OCI-LY3 (cell line): Measurements from ENCODE around the gene COMT.
A peak's percentile ranks its signal among the peaks of the same experiment; 100 is the strongest.

Experiments used
- H2AFZ ChIP-seq: fragments of 200-600, 300-600 bp; shearing (Covaris generic); 2 replicates; pipeline ENCODE4 v1.6.0; 2014; ENCODE audit warnings: antibody characterized with exemption, low read depth, low read length
- H3K27ac ChIP-seq: fragments of 200-600, 300-600 bp; sonication (generic); 2 replicates; pipeline ENCODE4 v1.5.1; 2014; ENCODE audit warnings: mild to moderate bottlenecking, low read length, moderate library complexity, mixed read lengths
- H3K27me3 ChIP-seq: fragments of 200-600, 300-600 bp; sonication (generic); 2 replicates; pipeline ENCODE4 v1.6.1; 2014; ENCODE audit warnings: low read depth, low read length, mixed read lengths
- H3K36me3 ChIP-seq: fragments of 200-600, 300-600 bp; sonication (generic); replicated peaks from 2 replicates; pipeline ENCODE3; 2014; ENCODE audit warnings: low read depth, low read length, mixed read lengths
- H3K4me1 ChIP-seq: fragments of 300-600, 200-600 bp; sonication (generic); 2 replicates; pipeline ENCODE4 v1.6.1; 2014; ENCODE audit warnings: low read length, mixed read lengths
- H3K4me2 ChIP-seq: fragments of 200-600, 300-600 bp; sonication (generic); 2 replicates; pipeline ENCODE4 v1.6.1; 2014; ENCODE audit warnings: low read length, mixed read lengths
- H3K4me3 ChIP-seq: fragments of 300-600, 200-600 bp; sonication (generic); 2 replicates; pipeline ENCODE4 v1.5.1; 2014; ENCODE audit warnings: antibody characterized with exemption, mild to moderate bottlenecking, low read length, moderate library complexity
- H3K79me2 ChIP-seq: fragments of 300-600, 200-600 bp; shearing (Covaris generic); 2 replicates; pipeline ENCODE4 v1.6.1; 2014; ENCODE audit warnings: mild to moderate bottlenecking, low read length, mixed read lengths
- H3K9ac ChIP-seq: fragments of 300-600, 200-600 bp; shearing (Covaris generic); 2 replicates; pipeline ENCODE4 v1.6.0; 2014; ENCODE audit warnings: mild to moderate bottlenecking, low read length, moderate library complexity
- H3K9me3 ChIP-seq: fragments of 200-600, 300-600 bp; shearing (Covaris generic); 2 replicates; pipeline ENCODE4 v1.6.1; 2014; ENCODE audit warnings: low read length, mixed read lengths; ENCODE audit not compliant: insufficient read depth
- H4K20me1 ChIP-seq: fragments of 200-600, 300-600 bp; sonication (generic); 2 replicates; pipeline ENCODE4 v1.6.1; 2016; ENCODE audit warnings: low read length, mixed read lengths; ENCODE audit not compliant: insufficient read depth
- CTCF ChIP-seq: fragments of 200-600, 300-600 bp; sonication (generic); IDR thresholded peaks from 2 replicates; pipeline ENCODE4 v1.5.1; 2014; ENCODE audit warnings: antibody characterized with exemption, low read length, low read depth
- EZH2phosphoT487 ChIP-seq: fragments of 200-600 bp; shearing (Covaris generic); IDR thresholded peaks from 2 replicates; pipeline ENCODE4 v1.6.1; 2018; ENCODE audit warnings: antibody characterized with exemption, mixed run types, low read depth

The COMT gene

GRCh38 chr22:20011993-20012740, 70.6 kb downstream of the COMT start:
- Histone ChIP-seq H2AFZ (no peak overlapping the region), H3K79me2 (no peaks in the 10 kb centered on the region), H3K9ac (no peak overlapping the region)

GRCh38 chr22:20012741-20013331, 71.3 kb downstream of the COMT start:
- Histone ChIP-seq H3K36me3 (no peaks in the 10 kb centered on the region), H2AFZ (no peak overlapping the region), H3K4me2 (no peak overlapping the region), H3K4me1 (peaks cover 5% of the 10 kb centered on the region; the same call in 1 of the 2 replicates), H3K27me3 (peaks cover 7% of the 10 kb centered on the region), H3K9ac (no peak overlapping the region), H3K9me3 (no peaks in the 10 kb centered on the region), H3K4me3 (no peak overlapping the region), H3K27ac (no peak overlapping the region), H3K79me2 (no peaks in the 10 kb centered on the region), H4K20me1 (no peaks in the 10 kb centered on the region)
- no peak for TF ChIP-seq EZH2phosphoT487
- TF ChIP-seq CTCF: no peak

More at GRCh38 chr22:20011993-20012740, 70.6 kb downstream of the COMT start:
- no peak overlapping the region for H3K4me2 ChIP-seq
- H3K27me3 ChIP-seq: 0 out of 2 replicates have a peak, but pooled peaks cover under 1% of the 10 kb centered on the region
- H3K4me3 ChIP-seq: no peak overlapping the region
- TF ChIP-seq EZH2phosphoT487: no peak
- no peaks in the 10 kb centered on the region for H3K36me3 ChIP-seq
- H4K20me1 ChIP-seq: no peaks in the 10 kb centered on the region
- H3K9me3 ChIP-seq: no peaks in the 10 kb centered on the region
- no peak overlapping the region for H3K27ac ChIP-seq
- H3K4me1 ChIP-seq: peaks cover 1% of the 10 kb centered on the region; the same call in 1 of the 2 replicates

GRCh38 chr22:20013382-20013871, 71.9 kb downstream of the COMT start:
- H3K9me3 ChIP-seq: no peaks in the 10 kb centered on the region
- no peaks in the 10 kb centered on the region for H3K79me2 ChIP-seq
- H2AFZ ChIP-seq: no peak overlapping the region
- no peak overlapping the region for H3K4me2 ChIP-seq
- no peak overlapping the region for H3K27ac ChIP-seq
- H3K4me1 ChIP-seq: peaks cover 5% of the 10 kb centered on the region; the same call in 1 of the 2 replicates
- H3K36me3 ChIP-seq: no peaks in the 10 kb centered on the region
- peaks cover 13% of the 10 kb centered on the region for H3K27me3 ChIP-seq
- no peak overlapping the region for H3K9ac ChIP-seq
- H4K20me1 ChIP-seq: no peaks in the 10 kb centered on the region
- TF ChIP-seq EZH2phosphoT487 (no peak), CTCF (peak; percentile 74)
- H3K4me3 ChIP-seq: no peak overlapping the region

GRCh38 chr22:20014526-20015186, 73.1 kb downstream of the COMT start:
- no peaks in the 10 kb centered on the region for H3K36me3 ChIP-seq
- no peak overlapping the region for H2AFZ ChIP-seq
- H3K79me2 ChIP-seq: no peaks in the 10 kb centered on the region
- H3K9me3 ChIP-seq: no peaks in the 10 kb centered on the region
- no peak overlapping the region for H3K4me2 ChIP-seq
- no peaks in the 10 kb centered on the region for H4K20me1 ChIP-seq
- no peak overlapping the region for H3K27ac ChIP-seq
- H3K4me1 ChIP-seq: peaks cover 5% of the 10 kb centered on the region; the same call in 1 of the 2 replicates
- no peak for TF ChIP-seq EZH2phosphoT487
- peak; percentile 8; the same call in 1 of the 2 replicates for TF ChIP-seq CTCF
- H3K4me3 ChIP-seq: no peak overlapping the region
- H3K27me3 ChIP-seq: peaks cover 15% of the 10 kb centered on the region
- H3K9ac ChIP-seq: no peak overlapping the region
